AG10803 (cell line): ENCODE results near the gene CTTNBP2NL.

Experiments
- DNase-seq: peaks from one replicate; pipeline ENCODE4 v3.0.0; 2010; ENCODE audit warnings: low read depth
- H3K4me3 ChIP-seq: 2 replicates; pipeline ENCODE4 v1.5.1; 2011; ENCODE audit warnings: mild to moderate bottlenecking, low read length, control low read depth
- TF ChIP-seq, protein P1 (sequence below): conservative IDR thresholded peaks from 2 replicates; pipeline ENCODE4 v1.5.1; 2011; ENCODE audit warnings: mild to moderate bottlenecking, low read length, control low read depth, inconsistent platforms

CTTNBP2NL gene

DNA sequence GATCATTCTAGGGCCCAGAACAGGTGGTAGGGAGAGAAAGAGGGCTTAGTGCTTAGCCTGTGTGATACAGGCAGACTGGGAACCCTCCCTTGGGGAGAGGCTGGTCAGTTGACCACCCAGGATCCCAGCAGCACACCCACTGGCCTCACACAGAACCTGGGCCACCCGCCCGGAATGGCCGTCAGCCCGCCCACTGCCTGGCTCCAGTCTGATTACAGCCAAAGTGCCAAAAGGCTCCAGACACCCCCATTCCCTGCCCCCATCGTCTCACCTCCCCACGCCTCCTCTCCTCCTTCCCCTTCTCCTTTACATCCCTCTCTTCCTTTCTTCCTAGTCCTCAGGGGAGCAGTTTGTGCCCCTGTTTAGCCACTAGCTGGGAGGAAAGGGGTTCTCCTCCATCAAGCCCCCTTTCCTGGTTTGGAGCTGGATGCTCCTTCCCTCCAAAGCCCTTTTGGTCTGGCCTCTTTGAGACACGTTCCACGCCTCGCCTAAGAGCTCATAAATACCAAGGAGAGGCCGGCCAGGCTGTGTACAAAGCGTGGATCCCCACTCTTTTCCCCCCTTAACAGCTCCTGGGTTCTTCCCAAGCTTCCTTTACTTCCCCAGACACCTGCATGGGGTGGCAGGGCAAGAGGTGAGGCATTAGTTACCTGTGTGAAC lies 108.1 kb downstream of the CTTNBP2NL start:
- no peak for DNase-seq
- TF ChIP-seq, protein P1, sequence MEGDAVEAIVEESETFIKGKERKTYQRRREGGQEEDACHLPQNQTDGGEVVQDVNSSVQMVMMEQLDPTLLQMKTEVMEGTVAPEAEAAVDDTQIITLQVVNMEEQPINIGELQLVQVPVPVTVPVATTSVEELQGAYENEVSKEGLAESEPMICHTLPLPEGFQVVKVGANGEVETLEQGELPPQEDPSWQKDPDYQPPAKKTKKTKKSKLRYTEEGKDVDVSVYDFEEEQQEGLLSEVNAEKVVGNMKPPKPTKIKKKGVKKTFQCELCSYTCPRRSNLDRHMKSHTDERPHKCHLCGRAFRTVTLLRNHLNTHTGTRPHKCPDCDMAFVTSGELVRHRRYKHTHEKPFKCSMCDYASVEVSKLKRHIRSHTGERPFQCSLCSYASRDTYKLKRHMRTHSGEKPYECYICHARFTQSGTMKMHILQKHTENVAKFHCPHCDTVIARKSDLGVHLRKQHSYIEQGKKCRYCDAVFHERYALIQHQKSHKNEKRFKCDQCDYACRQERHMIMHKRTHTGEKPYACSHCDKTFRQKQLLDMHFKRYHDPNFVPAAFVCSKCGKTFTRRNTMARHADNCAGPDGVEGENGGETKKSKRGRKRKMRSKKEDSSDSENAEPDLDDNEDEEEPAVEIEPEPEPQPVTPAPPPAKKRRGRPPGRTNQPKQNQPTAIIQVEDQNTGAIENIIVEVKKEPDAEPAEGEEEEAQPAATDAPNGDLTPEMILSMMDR = no peak
- H3K4me3 ChIP-seq = no peak overlapping the region

DNA sequence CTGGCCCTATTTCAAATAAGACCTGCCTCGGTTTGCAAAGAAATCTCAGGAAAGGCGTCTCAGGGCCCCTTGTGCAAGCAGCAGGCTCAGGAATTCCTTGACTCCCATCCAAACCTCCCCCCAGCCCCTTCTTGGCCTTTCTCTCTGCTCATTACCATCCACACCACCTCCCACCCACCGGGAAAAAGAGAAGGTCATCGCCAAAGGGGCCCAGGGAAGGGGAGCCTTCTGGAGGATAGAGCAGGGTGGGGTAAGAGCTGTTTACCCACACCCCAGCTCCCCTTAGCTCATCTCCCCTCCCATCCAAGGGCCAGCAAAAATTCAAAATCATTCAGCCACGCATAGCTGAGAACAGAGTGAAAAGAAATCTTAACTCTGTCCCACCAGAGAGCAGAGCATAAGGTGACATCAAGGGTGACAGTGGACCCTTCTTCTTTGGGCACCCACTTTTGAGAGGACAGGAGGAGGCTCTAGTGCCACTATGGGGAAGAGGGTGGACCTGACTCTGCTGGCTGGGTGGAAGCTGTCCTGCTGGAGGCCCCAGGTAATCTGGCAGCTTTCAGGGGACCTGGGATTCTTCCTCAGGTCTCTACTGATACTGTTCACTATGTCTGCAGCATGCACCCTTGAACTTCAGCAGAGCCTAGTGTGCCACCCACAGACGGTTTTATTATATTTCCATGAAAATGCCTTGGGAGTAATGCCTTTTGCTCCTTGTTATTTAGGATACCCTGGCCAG lies 108.8 kb downstream of the CTTNBP2NL start:
- no peak for DNase-seq
- H3K4me3 ChIP-seq = no peak overlapping the region
- TF ChIP-seq, protein P1 = no peak

DNA sequence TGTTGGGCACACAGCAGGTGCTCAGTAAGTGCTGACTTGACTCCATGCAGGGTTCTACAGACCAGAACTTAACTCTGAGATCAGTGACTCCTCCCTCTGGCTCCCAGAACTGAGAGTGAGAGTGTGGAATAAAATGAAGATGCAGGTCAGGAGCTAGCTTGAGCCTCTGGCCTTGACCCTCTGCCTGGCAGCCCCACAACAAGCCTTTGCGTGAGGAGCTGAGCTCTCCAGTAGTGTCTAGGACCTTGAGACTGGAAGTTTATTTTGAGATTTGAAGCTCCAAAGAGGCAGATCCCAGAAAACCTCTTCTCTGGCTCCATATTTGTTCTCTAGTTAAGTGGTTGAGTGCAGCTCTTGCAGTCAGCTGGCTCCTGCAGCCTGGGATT lies 109.4 kb downstream of the CTTNBP2NL start:
- no peak overlapping the region for H3K4me3 ChIP-seq
- TF ChIP-seq, protein P1 = no peak
- DNase-seq = no peak

DNA sequence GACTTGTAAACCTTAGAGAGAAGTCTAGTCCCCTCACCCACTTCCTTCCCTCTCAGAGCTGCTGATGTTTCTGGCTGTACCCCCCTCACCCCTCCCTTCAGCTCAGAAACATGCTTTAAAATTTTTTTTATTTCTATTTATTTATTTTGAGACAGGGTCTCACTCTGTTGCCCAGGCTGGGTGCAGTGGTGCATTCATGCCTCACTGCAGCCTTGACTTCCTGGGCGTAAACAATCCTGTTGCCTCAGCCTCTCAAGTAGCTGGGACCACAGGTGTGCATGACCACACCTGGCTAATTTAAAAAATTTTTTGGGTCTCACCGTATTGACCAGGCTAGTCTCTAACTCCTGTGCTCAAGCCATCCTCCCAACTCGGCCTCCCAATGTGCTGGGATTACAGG lies 109.9 kb downstream of the CTTNBP2NL start:
- DNase-seq = no peak
- H3K4me3 ChIP-seq = no peak overlapping the region
- TF ChIP-seq, protein P1 = no peak

DNA sequence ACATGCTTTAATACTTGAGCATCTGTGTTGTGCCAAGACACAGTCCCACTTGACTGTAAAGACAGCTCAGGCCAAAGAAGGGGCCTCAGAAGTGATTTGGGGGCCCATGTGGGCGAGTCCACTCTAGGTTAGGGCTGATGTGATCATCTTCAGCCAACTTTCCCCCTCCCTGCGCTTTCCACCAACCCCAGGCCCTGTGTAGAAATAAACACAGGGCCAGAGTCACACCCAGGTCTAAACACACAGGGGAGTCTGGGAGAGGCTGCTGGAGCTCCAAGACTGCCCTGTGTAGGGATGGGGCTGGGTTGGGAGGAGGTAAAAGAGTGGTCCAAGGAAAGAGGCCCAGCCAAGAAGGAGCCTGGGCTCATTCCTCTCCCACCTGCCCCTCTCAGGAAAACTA lies 110.3 kb downstream of the CTTNBP2NL start:
- TF ChIP-seq, protein P1 = no peak
- H3K4me3 ChIP-seq = no peak overlapping the region
- no peak for DNase-seq

DNA sequence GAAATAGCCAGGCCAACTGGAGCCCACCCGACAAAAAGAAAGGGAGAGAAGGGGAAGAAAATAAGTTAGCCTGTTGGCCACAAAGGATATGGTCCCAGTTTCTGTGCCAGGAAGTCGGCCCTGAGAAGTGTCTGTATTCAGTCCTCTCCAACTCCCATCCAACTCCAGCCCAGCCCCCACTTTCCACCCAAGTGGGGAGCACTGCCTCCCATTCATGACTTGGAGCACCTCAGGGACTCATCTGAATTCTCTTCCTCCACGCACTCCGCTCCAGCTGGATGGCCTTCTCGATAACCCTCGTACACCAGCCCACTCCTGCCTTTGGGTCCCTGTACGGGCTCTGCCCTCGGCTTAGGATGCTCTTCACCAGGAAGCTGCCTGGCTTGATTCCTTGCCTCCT lies 110.7 kb downstream of the CTTNBP2NL start:
- DNase-seq = no peak
- TF ChIP-seq, protein P1 = no peak
- H3K4me3 ChIP-seq = no peak overlapping the region

DNA sequence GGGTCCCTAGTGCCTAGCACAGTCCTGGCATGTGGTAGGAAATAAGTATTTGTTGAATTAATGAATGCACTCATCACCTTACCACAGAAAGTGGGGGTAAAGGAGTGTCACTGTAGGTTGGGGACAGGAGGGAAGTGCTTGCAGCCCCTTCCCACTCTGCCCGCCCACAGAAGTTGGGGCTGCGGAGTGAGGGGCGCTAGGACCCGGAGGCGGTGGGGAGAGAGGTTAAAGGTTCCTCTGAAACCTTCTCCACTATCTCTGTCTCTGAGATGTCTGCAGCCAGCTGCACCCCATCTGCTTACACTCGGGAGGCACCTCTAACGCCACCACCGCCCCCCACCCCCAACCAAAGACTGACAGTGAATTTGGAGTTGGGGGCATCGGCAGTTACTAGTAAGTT lies 111.3 kb downstream of the CTTNBP2NL start:
- no peak overlapping the region for H3K4me3 ChIP-seq
- no peak for DNase-seq
- TF ChIP-seq, protein P1 = no peak
